Measurements from ENCODE around the gene PAWR. TPM values are rescaled to one million over a fixed set of nuclear protein-coding genes. Genes with fewer than 3 reads are reported as not detected.

Gene PAWR
- total and polyA plus RNA-seq, 7 experiments from 2014 or later = 0.06 to 3.6 (median 2.8) TPM

DNA sequence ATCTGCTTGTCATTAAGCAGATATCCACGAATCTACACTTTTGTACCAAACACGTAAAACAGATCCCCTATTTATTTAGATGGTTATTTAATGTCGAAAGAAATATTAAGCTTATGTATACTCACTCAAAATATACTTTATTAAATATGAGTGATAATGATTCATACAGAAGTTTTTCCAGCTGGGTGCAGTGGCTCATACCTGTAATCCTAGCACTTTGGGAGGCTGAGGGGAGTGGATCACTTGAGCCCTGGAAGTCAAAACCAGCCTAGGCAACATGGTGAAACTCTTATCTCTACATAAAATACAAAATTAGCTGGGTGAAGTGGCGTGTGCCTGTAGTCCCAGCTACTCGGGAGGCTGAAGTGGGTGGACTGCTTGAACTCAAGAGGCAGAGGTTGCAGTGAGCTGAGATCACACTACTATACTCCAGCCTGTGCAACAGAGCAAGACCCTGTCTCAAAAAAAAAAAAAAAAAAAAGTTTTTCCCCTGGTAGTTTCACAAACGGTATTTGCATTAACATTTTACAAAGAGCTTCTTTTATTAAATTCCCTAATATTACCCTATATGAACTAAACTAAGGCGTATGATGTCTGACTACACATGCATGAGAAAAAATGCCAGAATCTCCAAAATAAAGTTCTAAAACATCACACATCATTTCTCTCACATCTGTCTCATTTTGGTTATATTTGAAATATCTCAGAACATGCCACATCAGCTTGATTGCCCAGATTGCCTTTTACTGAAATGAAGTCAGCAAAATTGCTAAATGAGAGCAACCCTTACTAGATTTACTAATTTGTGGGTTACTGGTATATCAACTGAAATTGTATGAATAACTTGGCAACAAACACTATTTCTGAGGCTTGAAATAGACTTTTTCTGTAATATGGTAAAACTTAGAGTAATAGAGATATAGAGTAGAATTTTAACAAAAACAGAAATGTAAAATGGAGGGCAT is 74.9 kb downstream of the PAWR start:
- no peak for DNase-seq
- H3K9me3 ChIP-seq (ENCODE audit: control insufficient read depth in 2 of 3, low read length in 3 of 3) = no peaks in the 10 kb centered on the region
- peaks cover 0 to 5% (median 0%) of the 10 kb centered on the region in 5 donors for H3K27me3 Mint-ChIP-seq
- no peaks in the 10 kb centered on the region for H3K9me3 Mint-ChIP-seq
- no peak for ATAC-seq
- CTCF ChIA-PET = interaction anchor here (0.6 kb wide), 1 partner anchor 31 kb away, joined by 3 read pairs; no protein-coding TSS in a partner anchor
- no peak overlapping the region for H3K27ac ChIP-seq (ENCODE audit: low read depth, low read length)
- H3K36me3 Mint-ChIP-seq = no peaks in the 10 kb centered on the region
- H3K4me1 ChIP-seq (ENCODE audit: control insufficient read depth in 2 of 2, insufficient read depth in 2 of 2, low read length in 2 of 2) = no peaks in the 10 kb centered on the region
- POLR2A ChIA-PET = no interaction called here
- H3K36me3 ChIP-seq (ENCODE audit: control insufficient read depth in 2 of 3, insufficient read depth in 3 of 3, low read length in 3 of 3) = no peaks in the 10 kb centered on the region
- intact Hi-C loops (cut with micrococcal nuclease) = no loop called here
- H3K4me3 Mint-ChIP-seq = no peak overlapping the region
- no peak overlapping the region for H3K4me3 ChIP-seq (ENCODE audit: low read length)
- H3K27me3 ChIP-seq (ENCODE audit: control insufficient read depth in 2 of 2, insufficient read depth in 2 of 2, low read length in 2 of 2) = no peaks in the 10 kb centered on the region
- H3K27ac Mint-ChIP-seq = no peak overlapping the region
- H3K4me1 Mint-ChIP-seq = no peaks in the 10 kb centered on the region

DNA sequence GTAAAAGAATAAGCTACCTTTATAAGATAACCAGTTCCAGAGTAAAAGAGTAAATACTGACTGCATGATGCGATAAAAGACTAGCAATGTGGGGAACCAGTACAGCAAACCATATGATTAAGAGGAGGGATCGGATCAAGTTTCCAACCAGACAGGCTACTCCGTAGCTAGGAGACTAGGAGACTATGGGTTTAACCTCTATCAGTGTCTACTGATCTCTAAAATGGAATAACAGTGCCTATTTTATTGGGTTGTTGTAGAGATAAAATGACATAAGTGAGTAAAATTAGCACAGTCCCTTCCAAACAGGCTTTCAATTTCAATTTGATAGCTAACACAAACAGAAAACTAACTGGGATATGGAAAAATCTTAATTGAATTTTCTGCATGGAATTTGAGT is 76.0 kb downstream of the PAWR start:
- ATAC-seq = no peak
- Mint-ChIP-seq H3K4me3 (no peak overlapping the region), H3K9me3 (no peaks in the 10 kb centered on the region), H3K27ac (no peak overlapping the region), H3K4me1 (no peaks in the 10 kb centered on the region), H3K36me3 (no peaks in the 10 kb centered on the region), H3K27me3 (peaks cover 0 to 5% (median 0%) of the 10 kb centered on the region in 5 donors)
- Histone ChIP-seq H3K27ac (ENCODE audit: low read depth, low read length) (no peak overlapping the region), H3K36me3 (ENCODE audit: control insufficient read depth in 2 of 3, insufficient read depth in 3 of 3, low read length in 3 of 3) (no peaks in the 10 kb centered on the region), H3K27me3 (ENCODE audit: control insufficient read depth in 2 of 2, insufficient read depth in 2 of 2, low read length in 2 of 2) (no peaks in the 10 kb centered on the region), H3K9me3 (ENCODE audit: control insufficient read depth in 2 of 3, low read length in 3 of 3) (no peaks in the 10 kb centered on the region), H3K4me3 (ENCODE audit: low read length) (no peak overlapping the region), H3K4me1 (ENCODE audit: control insufficient read depth in 2 of 2, insufficient read depth in 2 of 2, low read length in 2 of 2) (no peaks in the 10 kb centered on the region)
- ChIA-PET CTCF (no interaction called here), POLR2A (no interaction called here)
- intact Hi-C loops (cut with micrococcal nuclease) = no loop called here
- DNase-seq = no peak

DNA sequence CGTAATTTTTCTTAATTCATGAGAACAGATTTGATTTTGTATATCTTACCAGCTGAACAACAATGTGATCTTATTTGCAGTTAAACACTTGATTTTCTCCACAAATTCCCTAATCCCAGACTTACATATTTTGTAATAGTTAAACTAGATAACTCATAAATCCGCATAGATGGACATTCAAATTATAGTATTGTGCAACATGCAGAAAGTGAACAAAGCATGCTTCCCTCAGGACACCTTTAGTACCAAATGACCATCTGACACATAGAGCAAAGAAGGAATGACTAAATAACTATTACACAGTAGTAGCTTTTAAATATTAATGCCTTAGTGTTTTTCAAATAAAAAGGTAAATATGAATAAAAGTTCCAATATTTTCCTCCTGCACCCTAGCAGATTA is 88.9 kb downstream of the PAWR start:
- Histone ChIP-seq H3K27me3 (ENCODE audit: control insufficient read depth in 2 of 2, insufficient read depth in 2 of 2, low read length in 2 of 2) (no peaks in the 10 kb centered on the region), H3K4me3 (ENCODE audit: low read length) (no peak overlapping the region), H3K36me3 (ENCODE audit: control insufficient read depth in 2 of 3, insufficient read depth in 3 of 3, low read length in 3 of 3) (no peaks in the 10 kb centered on the region), H3K27ac (ENCODE audit: low read depth, low read length) (no peak overlapping the region), H3K4me1 (ENCODE audit: control insufficient read depth in 2 of 2, insufficient read depth in 2 of 2, low read length in 2 of 2) (no peaks in the 10 kb centered on the region), H3K9me3 (ENCODE audit: control insufficient read depth in 2 of 3, low read length in 3 of 3) (no peaks in the 10 kb centered on the region)
- H3K9me3 Mint-ChIP-seq = peaks cover 0 to 2% (median 0%) of the 10 kb centered on the region in 11 donors
- DNase-seq (no peak), ATAC-seq (no peak)
- no peaks in the 10 kb centered on the region for H3K4me1 Mint-ChIP-seq
- ChIA-PET CTCF (no interaction called here), POLR2A (no interaction called here)
- intact Hi-C loops (cut with micrococcal nuclease) = no loop called here
- no peaks in the 10 kb centered on the region for H3K36me3 Mint-ChIP-seq
- H3K27ac Mint-ChIP-seq = no peak overlapping the region
- H3K4me3 Mint-ChIP-seq = no peak overlapping the region
- peaks cover 0 to 10% (median 0%) of the 10 kb centered on the region in 5 donors for H3K27me3 Mint-ChIP-seq

DNA sequence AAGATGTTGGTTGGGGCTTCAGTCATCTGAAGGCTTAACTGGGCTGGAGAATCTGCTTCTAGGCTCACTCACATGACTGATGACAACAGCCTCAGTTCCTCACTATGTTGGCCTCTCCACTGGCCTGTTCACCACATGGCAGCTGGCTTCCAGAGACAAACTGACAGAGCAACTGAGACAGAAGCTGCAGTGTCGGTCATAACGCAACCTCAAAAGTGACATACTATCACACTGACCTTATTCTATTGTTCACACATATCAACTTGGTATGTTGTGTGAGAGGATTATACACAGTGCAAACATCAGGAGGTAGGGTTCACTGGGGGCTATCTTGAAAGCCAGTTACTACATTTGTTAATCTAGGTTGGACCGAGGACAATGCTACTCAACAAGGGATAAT is 92.9 kb downstream of the PAWR start:
- intact Hi-C loops (cut with micrococcal nuclease) = no loop called here
- no peak overlapping the region for H3K4me3 Mint-ChIP-seq
- no peaks in the 10 kb centered on the region for H3K9me3 ChIP-seq (ENCODE audit: control insufficient read depth in 2 of 3, low read length in 3 of 3)
- H3K27me3 ChIP-seq (ENCODE audit: control insufficient read depth in 2 of 2, insufficient read depth in 2 of 2, low read length in 2 of 2) = no peaks in the 10 kb centered on the region
- peaks cover 0 to 1% (median 0%) of the 10 kb centered on the region in 5 donors for H3K27me3 Mint-ChIP-seq
- H3K4me1 Mint-ChIP-seq = no peaks in the 10 kb centered on the region
- peaks cover 0 to 2% (median 0%) of the 10 kb centered on the region in 11 donors for H3K9me3 Mint-ChIP-seq
- no peaks in the 10 kb centered on the region for H3K36me3 ChIP-seq (ENCODE audit: control insufficient read depth in 2 of 3, insufficient read depth in 3 of 3, low read length in 3 of 3)
- no peak overlapping the region for H3K27ac ChIP-seq (ENCODE audit: low read depth, low read length)
- no peaks in the 10 kb centered on the region for H3K4me1 ChIP-seq (ENCODE audit: control insufficient read depth in 2 of 2, insufficient read depth in 2 of 2, low read length in 2 of 2)
- DNase-seq (no peak), ATAC-seq (no peak)
- H3K36me3 Mint-ChIP-seq = no peaks in the 10 kb centered on the region
- no peak overlapping the region for H3K27ac Mint-ChIP-seq
- ChIA-PET CTCF (no interaction called here), POLR2A (no interaction called here)
- H3K4me3 ChIP-seq (ENCODE audit: low read length) = no peak overlapping the region

DNA sequence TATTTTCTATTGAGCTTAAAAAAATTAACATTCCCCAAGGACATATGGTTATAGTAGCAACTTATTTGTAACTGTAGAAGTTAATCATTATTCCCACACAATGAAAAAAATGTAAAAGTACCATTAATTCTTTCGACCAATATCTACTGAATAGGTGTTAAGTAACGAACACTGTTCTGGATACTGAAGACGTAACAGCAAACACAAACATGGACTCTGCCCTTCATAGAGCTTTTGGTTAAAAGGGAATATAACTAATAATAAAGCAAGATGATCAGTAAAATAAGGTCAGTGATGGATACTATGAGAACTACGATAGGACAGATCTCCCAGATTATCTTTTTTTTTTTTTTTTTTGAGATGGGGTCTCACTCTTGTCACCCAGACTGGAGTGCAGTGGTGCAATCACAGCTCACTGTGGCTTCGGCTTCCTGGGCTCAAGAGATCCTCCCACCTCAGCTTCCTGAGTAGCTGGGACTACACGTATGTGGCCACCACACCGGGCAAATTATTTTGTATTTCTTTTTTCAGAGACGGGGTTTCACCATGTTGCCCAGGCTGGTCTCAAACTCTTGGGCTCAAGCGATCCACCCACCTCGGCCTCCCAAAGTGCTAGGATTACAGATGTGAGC is 93.9 kb downstream of the PAWR start:
- Mint-ChIP-seq H3K4me1 (no peaks in the 10 kb centered on the region), H3K36me3 (no peaks in the 10 kb centered on the region), H3K27me3 (no peaks in the 10 kb centered on the region), H3K4me3 (no peak overlapping the region), H3K9me3 (peaks cover 0 to 2% (median 0%) of the 10 kb centered on the region in 11 donors), H3K27ac (no peak overlapping the region)
- no peaks in the 10 kb centered on the region for H3K27me3 ChIP-seq (ENCODE audit: control insufficient read depth in 2 of 2, insufficient read depth in 2 of 2, low read length in 2 of 2)
- no peak overlapping the region for H3K4me3 ChIP-seq (ENCODE audit: low read length)
- intact Hi-C loops (cut with micrococcal nuclease) = no loop called here
- POLR2A ChIA-PET = no interaction called here
- H3K27ac ChIP-seq (ENCODE audit: low read depth, low read length) = no peak overlapping the region
- no peaks in the 10 kb centered on the region for H3K9me3 ChIP-seq (ENCODE audit: control insufficient read depth in 2 of 3, low read length in 3 of 3)
- H3K36me3 ChIP-seq (ENCODE audit: control insufficient read depth in 2 of 3, insufficient read depth in 3 of 3, low read length in 3 of 3) = no peaks in the 10 kb centered on the region
- DNase-seq = no peak
- ATAC-seq = no peak
- no peaks in the 10 kb centered on the region for H3K4me1 ChIP-seq (ENCODE audit: control insufficient read depth in 2 of 2, insufficient read depth in 2 of 2, low read length in 2 of 2)
- CTCF ChIA-PET = no interaction called here

DNA sequence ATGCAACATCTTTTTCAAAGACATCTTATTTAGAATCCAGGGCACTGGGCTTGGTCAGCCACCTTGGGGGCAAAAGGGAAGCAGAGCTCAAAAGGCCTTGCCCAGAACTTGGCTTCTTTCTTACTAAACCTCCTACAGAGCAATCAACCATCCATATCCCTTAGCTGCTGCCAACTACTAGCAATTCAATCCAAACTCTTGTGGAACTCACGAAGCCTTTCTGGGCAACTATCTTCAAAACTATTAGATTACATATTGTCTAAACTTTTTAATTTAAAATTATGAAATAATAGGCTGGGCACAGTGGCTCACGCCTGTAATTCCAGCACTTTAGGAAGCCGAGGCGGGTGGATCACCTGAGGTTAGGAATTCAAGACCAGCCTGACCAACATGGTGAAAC is 95.5 kb downstream of the PAWR start:
- ATAC-seq (no peak), DNase-seq (no peak)
- Histone ChIP-seq H3K27me3 (ENCODE audit: control insufficient read depth in 2 of 2, insufficient read depth in 2 of 2, low read length in 2 of 2) (no peaks in the 10 kb centered on the region), H3K27ac (ENCODE audit: low read depth, low read length) (no peak overlapping the region), H3K36me3 (ENCODE audit: control insufficient read depth in 2 of 3, insufficient read depth in 3 of 3, low read length in 3 of 3) (no peaks in the 10 kb centered on the region), H3K4me3 (ENCODE audit: low read length) (no peak overlapping the region), H3K4me1 (ENCODE audit: control insufficient read depth in 2 of 2, insufficient read depth in 2 of 2, low read length in 2 of 2) (no peaks in the 10 kb centered on the region), H3K9me3 (ENCODE audit: control insufficient read depth in 2 of 3, low read length in 3 of 3) (no peaks in the 10 kb centered on the region)
- ChIA-PET POLR2A (no interaction called here), CTCF (no interaction called here)
- no peaks in the 10 kb centered on the region for H3K27me3 Mint-ChIP-seq
- H3K36me3 Mint-ChIP-seq = no peaks in the 10 kb centered on the region
- no peaks in the 10 kb centered on the region for H3K4me1 Mint-ChIP-seq
- no peak overlapping the region for H3K27ac Mint-ChIP-seq
- intact Hi-C loops (cut with micrococcal nuclease) = no loop called here
- H3K9me3 Mint-ChIP-seq = peaks cover 0 to 2% (median 0%) of the 10 kb centered on the region in 11 donors
- H3K4me3 Mint-ChIP-seq = no peak overlapping the region

DNA sequence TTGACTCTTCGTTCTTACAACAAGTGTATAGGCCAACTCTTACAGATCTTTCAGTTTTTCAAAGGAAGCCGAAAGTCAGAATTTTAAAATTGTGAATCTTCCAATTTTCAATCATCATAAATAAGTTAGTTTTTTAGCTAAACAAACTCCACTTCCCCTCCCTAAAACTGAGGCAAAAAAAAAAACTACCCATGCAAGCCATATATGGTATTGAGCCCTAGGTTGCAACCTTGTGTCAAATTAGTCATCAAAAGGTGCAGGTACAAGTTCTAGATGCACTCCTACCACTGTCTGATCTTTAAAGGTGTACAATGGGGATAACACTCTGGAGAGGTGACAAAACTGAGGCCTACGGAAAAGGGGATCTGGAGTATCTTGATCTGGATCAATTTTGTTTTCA is 97.9 kb downstream of the PAWR start:
- Histone ChIP-seq H3K27me3 (ENCODE audit: control insufficient read depth in 2 of 2, insufficient read depth in 2 of 2, low read length in 2 of 2) (no peaks in the 10 kb centered on the region), H3K4me1 (ENCODE audit: control insufficient read depth in 2 of 2, insufficient read depth in 2 of 2, low read length in 2 of 2) (no peaks in the 10 kb centered on the region), H3K9me3 (ENCODE audit: control insufficient read depth in 2 of 3, low read length in 3 of 3) (no peaks in the 10 kb centered on the region), H3K4me3 (ENCODE audit: low read length) (no peak overlapping the region), H3K36me3 (ENCODE audit: control insufficient read depth in 2 of 3, insufficient read depth in 3 of 3, low read length in 3 of 3) (no peaks in the 10 kb centered on the region), H3K27ac (ENCODE audit: low read depth, low read length) (no peak overlapping the region)
- ChIA-PET POLR2A (no interaction called here), CTCF (no interaction called here)
- intact Hi-C loops (cut with micrococcal nuclease) = no loop called here
- Mint-ChIP-seq H3K27ac (no peak overlapping the region), H3K36me3 (no peaks in the 10 kb centered on the region), H3K27me3 (no peaks in the 10 kb centered on the region), H3K9me3 (peaks cover 0 to 2% (median 0%) of the 10 kb centered on the region in 11 donors), H3K4me1 (no peaks in the 10 kb centered on the region), H3K4me3 (no peak overlapping the region)
- DNase-seq (no peak), ATAC-seq (no peak)

Data from naive thymus-derived CD4-positive, alpha-beta T cell (primary cell).